ENCODE measurements around the gene PLEKHH1. TPM values are rescaled to one million over a fixed set of nuclear protein-coding genes. Genes with fewer than 3 reads are reported as not detected.
"Not testable (repeated sequence)": the region's sequence is repeated elsewhere in the genome, so short reads cannot be mapped to it uniquely, and the experiment has no call there.

Gene PLEKHH1
- total RNA-seq, 4 donors from 2014 or later = 1.8 to 6.1 (median 4.0) TPM

GRCh38 chr14:67589204-67589770 is 56.2 kb downstream of the PLEKHH1 start:
- H3K36me3 ChIP-seq = peaks cover 0 to 94% of the 10 kb centered on the region in 2 donors
- no peak for ATAC-seq
- H3K9me3 ChIP-seq = no peaks in the 10 kb centered on the region
- H3K4me1 ChIP-seq = no peaks in the 10 kb centered on the region
- no peak overlapping the region for H3K4me3 ChIP-seq
- no peak overlapping the region for H3K27ac ChIP-seq
- no peaks in the 10 kb centered on the region for H3K27me3 ChIP-seq
- TF ChIP-seq EP300 (IDR thresholded peaks at IDR 0.05) (no peak), POLR2AphosphoS5 (IDR thresholded peaks at IDR 0.05) (no peak), POLR2A (IDR thresholded peaks at IDR 0.05) (no peak), CTCF (IDR thresholded peaks at IDR 0.05) (no peak)
- 38 to 83% methylated on average over 2 of the region's 2 CpGs for WGBS, 2 donors (ENCODE audit: low coverage in 1 of 2)

- H3K27ac ChIP-seq, H3K9me3 ChIP-seq, H3K4me3 ChIP-seq, ATAC-seq, H3K4me1 ChIP-seq, H3K27me3 ChIP-seq: not testable (repeated sequence)
- 0 to 44% methylated on average over 1 of the region's 1 CpG for WGBS, 2 donors (ENCODE audit: low coverage in 1 of 2)
- H3K36me3 ChIP-seq = peaks cover 0 to 65% of the 10 kb centered on the region in 2 donors
Observed at GRCh38 chr14:67593650-67594049, 60.6 kb downstream of the PLEKHH1 start.

GRCh38 chr14:67595392-67595791 is 62.3 kb downstream of the PLEKHH1 start:
- Histone ChIP-seq H3K9me3 (no peaks in the 10 kb centered on the region), H3K27me3 (no peaks in the 10 kb centered on the region), H3K4me1 (peaks cover 0 to 16% (median 8%) of the 10 kb centered on the region in 3 donors), H3K4me3 (no peak overlapping the region), H3K36me3 (peaks cover 0 to 47% of the 10 kb centered on the region in 2 donors), H3K27ac (no peak overlapping the region)
- no peak for ATAC-seq
- WGBS, 2 donors (ENCODE audit: low coverage in 1 of 2) = 78 to 86% methylated on average over 2 of the region's 2 CpGs
- TF ChIP-seq CTCF (IDR thresholded peaks at IDR 0.05) (no peak), POLR2AphosphoS5 (IDR thresholded peaks at IDR 0.05) (no peak), EP300 (IDR thresholded peaks at IDR 0.05) (no peak), POLR2A (IDR thresholded peaks at IDR 0.05) (no peak)

GRCh38 chr14:67599698-67600561 is 66.8 kb downstream of the PLEKHH1 start, which contains the start of gene PIGH:
TSS of gene PIGH (minus strand) at chr14:67600268. CDS start at chr14:67600203, 65 bp downstream.
- H3K36me3 ChIP-seq = peaks cover 0 to 2% of the 10 kb centered on the region in 2 donors
- peak within 1 kb of the TSS; percentile 79 to 81 for H3K4me3 ChIP-seq
- peaks cover 0 to 24% (median 8%) of the 10 kb centered on the region in 3 donors for H3K4me1 ChIP-seq
- H3K27me3 ChIP-seq = no peaks in the 10 kb centered on the region
- TF ChIP-seq CTCF (IDR thresholded peaks at IDR 0.05) (peak in 3 of 4 experiments; percentile 63 to 76 (median 71)), EP300 (IDR thresholded peaks at IDR 0.05) (no peak), POLR2A (IDR thresholded peaks at IDR 0.05) (peak; percentile 78 to 89), POLR2AphosphoS5 (IDR thresholded peaks at IDR 0.05) (peak; percentile 84)
- no peaks in the 10 kb centered on the region for H3K9me3 ChIP-seq
- ATAC-seq = peak; percentile 99
- WGBS, 2 donors (ENCODE audit: low coverage in 1 of 2) = 0% methylated on average over 2 to 6 of the region's 77 CpGs
- H3K27ac ChIP-seq = peak within 1 kb of the TSS; percentile 83 to 96 (median 93)

GRCh38 chr14:67600562-67600974 is 67.5 kb downstream of the PLEKHH1 start:
- H3K4me3 ChIP-seq = peak overlapping the region; percentile 79 to 81
- not testable (repeated sequence) for ATAC-seq
- WGBS, 2 donors (ENCODE audit: low coverage in 1 of 2) = 83% methylated on average over 14 of the region's 21 CpGs; no CpG with 5 or more reads in 1 of the 2 donors

More at GRCh38 chr14:67600562-67600974, 67.5 kb downstream of the PLEKHH1 start:
- H3K27ac ChIP-seq = peak overlapping the region; percentile 83 to 96 (median 93)
- H3K9me3 ChIP-seq, H3K36me3 ChIP-seq, H3K27me3 ChIP-seq: not testable (repeated sequence)
- H3K4me1 ChIP-seq = peaks cover 0 to 24% (median 8%) of the 10 kb centered on the region in 3 donors
